Measurements from ENCODE around the gene C1orf226. TPM values are rescaled to one million over a fixed set of nuclear protein-coding genes. Genes with fewer than 3 reads are reported as not detected.

The C1orf226 gene
- total and polyA plus RNA-seq, 9 of the 15 experiments (the other 6 are each of a cell fraction or from before 2014, with no cell fraction given), result 0.10 to 1.4 (median 0.47) TPM

DNA sequence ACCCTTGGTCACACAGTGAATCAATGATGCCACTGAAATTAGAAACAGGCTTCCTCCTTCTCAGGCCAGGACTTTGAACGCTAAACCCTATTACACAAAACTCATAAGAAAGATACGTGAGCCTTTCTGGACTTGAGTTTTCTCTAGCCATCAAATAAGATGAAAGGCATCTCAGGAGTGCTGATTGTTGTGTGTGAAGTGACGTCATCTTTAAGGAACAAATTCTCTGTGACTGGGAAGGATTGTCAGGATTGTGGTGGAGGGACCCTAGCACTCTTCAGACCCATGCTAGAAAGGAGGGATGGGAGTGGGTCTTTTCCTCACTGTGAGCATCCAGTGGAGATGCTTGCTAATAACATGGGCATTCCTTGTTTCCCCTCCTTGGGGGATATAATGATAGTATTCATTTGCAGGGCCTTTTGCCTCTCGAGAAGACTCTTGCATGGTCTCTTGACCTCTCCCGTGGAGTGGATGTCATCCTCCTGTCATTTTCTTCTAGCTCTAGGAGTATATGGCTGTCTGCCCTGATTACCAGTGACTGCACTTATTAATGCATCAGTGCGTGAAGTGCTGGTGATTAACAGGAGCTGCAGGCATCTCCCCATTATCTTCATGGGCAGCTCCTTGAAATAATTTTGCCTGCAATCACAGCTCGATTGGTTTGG lies 44.8 kb upstream of the C1orf226 start (continued):
- TF ChIP-seq, protein P1, sequence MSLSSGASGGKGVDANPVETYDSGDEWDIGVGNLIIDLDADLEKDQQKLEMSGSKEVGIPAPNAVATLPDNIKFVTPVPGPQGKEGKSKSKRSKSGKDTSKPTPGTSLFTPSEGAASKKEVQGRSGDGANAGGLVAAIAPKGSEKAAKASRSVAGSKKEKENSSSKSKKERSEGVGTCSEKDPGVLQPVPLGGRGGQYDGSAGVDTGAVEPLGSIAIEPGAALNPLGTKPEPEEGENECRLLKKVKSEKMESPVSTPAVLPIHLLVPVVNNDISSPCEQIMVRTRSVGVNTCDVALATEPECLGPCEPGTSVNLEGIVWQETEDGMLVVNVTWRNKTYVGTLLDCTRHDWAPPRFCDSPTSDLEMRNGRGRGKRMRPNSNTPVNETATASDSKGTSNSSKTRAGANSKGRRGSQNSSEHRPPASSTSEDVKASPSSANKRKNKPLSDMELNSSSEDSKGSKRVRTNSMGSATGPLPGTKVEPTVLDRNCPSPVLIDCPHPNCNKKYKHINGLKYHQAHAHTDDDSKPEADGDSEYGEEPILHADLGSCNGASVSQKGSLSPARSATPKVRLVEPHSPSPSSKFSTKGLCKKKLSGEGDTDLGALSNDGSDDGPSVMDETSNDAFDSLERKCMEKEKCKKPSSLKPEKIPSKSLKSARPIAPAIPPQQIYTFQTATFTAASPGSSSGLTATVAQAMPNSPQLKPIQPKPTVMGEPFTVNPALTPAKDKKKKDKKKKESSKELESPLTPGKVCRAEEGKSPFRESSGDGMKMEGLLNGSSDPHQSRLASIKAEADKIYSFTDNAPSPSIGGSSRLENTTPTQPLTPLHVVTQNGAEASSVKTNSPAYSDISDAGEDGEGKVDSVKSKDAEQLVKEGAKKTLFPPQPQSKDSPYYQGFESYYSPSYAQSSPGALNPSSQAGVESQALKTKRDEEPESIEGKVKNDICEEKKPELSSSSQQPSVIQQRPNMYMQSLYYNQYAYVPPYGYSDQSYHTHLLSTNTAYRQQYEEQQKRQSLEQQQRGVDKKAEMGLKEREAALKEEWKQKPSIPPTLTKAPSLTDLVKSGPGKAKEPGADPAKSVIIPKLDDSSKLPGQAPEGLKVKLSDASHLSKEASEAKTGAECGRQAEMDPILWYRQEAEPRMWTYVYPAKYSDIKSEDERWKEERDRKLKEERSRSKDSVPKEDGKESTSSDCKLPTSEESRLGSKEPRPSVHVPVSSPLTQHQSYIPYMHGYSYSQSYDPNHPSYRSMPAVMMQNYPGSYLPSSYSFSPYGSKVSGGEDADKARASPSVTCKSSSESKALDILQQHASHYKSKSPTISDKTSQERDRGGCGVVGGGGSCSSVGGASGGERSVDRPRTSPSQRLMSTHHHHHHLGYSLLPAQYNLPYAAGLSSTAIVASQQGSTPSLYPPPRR (CRISPR knock-in tag; IDR thresholded peaks at IDR 0.05; ENCODE audit: borderline replicate concordance), result no peak
- TF ChIP-seq MIER1 (IDR thresholded peaks at IDR 0.05; ENCODE audit: low read depth), result no peak

DNA sequence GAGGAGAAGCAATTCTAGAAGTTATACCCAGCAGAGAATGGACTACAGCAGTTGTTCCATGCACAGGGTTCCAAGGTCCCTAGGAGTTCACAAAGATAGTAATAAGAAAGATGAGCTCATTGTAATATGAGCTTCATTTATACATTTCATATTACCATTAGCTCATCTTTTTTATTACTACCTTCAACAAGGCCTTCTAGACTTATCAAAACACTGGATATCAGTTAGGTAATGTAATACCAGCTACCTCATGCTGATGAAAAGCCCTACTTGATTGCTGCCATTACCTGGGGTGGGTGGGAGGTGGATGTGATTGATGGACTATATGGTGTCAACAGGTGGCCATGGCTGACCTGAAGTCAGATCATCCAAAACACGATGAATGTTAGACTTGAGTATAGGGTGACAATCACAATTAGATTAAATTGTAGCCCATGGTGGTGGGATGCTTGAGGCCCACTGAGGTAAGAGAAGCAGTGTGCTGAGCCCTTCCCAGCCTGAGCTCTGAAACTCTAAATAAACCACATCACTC lies 39.0 kb upstream of the C1orf226 start:
- intact Hi-C loops (cut with micrococcal nuclease) (loop anchor here (5.0 kb wide), 1 partner anchor 50 kb away; no protein-coding TSS in a partner anchor), in situ Hi-C loops (cut with MboI) (no loop called here)
- Histone ChIP-seq H3K27ac (ENCODE audit: extremely low read depth, low read depth, low read length) (no peak overlapping the region), H3K4me1 (replicated peaks in 1 of 2; ENCODE audit: control insufficient read depth in 2 of 2, insufficient read depth in 2 of 2, low read length in 2 of 2) (no peaks in the 10 kb centered on the region; a peak in 1 of 5 replicates), H3K4me2 (ENCODE audit: insufficient read depth, low read length) (no peak overlapping the region), H4K20me1 (replicated peaks; ENCODE audit: control insufficient read depth, insufficient read depth, low read length) (no peaks in the 10 kb centered on the region), H3K9me1 (ENCODE audit: control insufficient read depth, insufficient read depth, low read length) (no peaks in the 10 kb centered on the region), H3K9me3 (replicated peaks; ENCODE audit: control insufficient read depth, insufficient read depth, low read depth, low read length) (no peaks in the 10 kb centered on the region), H3K79me2 (ENCODE audit: control insufficient read depth, insufficient read depth, low read length) (no peaks in the 10 kb centered on the region), H3K36me3 (ENCODE audit: control insufficient read depth, insufficient read depth, low read length) (no peaks in the 10 kb centered on the region), H2AFZ (ENCODE audit: low read depth, low read length) (no peak overlapping the region), H3K4me3 (no peak overlapping the region), H3K9ac (ENCODE audit: insufficient read depth in 1 of 2, low read depth in 2 of 2, low read length in 2 of 2) (no peak overlapping the region), H3K27me3 (ENCODE audit: control insufficient read depth in 2 of 2, insufficient read depth in 2 of 2, low read length in 2 of 2) (no peaks in the 10 kb centered on the region; a peak in 1 of 5 replicates)
- TF ChIP-seq ZNF224 (CRISPR knock-in tag; IDR thresholded peaks at IDR 0.05), result no peak
- TF ChIP-seq, protein P2, sequence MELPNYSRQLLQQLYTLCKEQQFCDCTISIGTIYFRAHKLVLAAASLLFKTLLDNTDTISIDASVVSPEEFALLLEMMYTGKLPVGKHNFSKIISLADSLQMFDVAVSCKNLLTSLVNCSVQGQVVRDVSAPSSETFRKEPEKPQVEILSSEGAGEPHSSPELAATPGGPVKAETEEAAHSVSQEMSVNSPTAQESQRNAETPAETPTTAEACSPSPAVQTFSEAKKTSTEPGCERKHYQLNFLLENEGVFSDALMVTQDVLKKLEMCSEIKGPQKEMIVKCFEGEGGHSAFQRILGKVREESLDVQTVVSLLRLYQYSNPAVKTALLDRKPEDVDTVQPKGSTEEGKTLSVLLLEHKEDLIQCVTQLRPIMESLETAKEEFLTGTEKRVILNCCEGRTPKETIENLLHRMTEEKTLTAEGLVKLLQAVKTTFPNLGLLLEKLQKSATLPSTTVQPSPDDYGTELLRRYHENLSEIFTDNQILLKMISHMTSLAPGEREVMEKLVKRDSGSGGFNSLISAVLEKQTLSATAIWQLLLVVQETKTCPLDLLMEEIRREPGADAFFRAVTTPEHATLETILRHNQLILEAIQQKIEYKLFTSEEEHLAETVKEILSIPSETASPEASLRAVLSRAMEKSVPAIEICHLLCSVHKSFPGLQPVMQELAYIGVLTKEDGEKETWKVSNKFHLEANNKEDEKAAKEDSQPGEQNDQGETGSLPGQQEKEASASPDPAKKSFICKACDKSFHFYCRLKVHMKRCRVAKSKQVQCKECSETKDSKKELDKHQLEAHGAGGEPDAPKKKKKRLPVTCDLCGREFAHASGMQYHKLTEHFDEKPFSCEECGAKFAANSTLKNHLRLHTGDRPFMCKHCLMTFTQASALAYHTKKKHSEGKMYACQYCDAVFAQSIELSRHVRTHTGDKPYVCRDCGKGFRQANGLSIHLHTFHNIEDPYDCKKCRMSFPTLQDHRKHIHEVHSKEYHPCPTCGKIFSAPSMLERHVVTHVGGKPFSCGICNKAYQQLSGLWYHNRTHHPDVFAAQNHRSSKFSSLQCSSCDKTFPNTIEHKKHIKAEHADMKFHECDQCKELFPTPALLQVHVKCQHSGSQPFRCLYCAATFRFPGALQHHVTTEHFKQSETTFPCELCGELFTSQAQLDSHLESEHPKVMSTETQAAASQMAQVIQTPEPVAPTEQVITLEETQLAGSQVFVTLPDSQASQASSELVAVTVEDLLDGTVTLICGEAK (IDR thresholded peaks at IDR 0.05), result no peak
- TF ChIP-seq, protein P2 (CRISPR knock-in tag; IDR thresholded peaks at IDR 0.05), result no peak
- DNase-seq (ENCODE audit: extremely low read depth in 1 of 4, low spot score in 3 of 4), result no peak
- ChIA-PET POLR2A (interaction anchor here (1.4 to 1.8 kb wide), 2 partner anchors 9 to 12 kb away, joined by 4 to 8 read pairs; no protein-coding TSS in a partner anchor), CTCF (ENCODE audit: low intra/inter-chr PET ratio) (no interaction called here)
- no peak for FAIRE-seq
- BruUV-seq (replicated peaks), result no TSS peak
- ATAC-seq, result no peak
- 11% methylated on average over 1 of the region's 1 CpG for WGBS (ENCODE audit: insufficient coverage, low coverage, missing lambda C conversion rate)
